Stomach smooth muscle (tissue), 2 donors: ENCODE measurements around the gene ABTB2.

Source experiments
- H3K27ac ChIP-seq: one replicate; pipeline ENCODE4 v1.7.0; 2013; ENCODE audit warnings: mild to moderate bottlenecking, low read length, inconsistent platforms
- H3K27me3 ChIP-seq, 2 donors: one replicate each; pipeline ENCODE4 v1.7.0; 2013; ENCODE audit warnings: low read length in 2 of 2; ENCODE audit not compliant: insufficient read depth in 2 of 2, control insufficient read depth in 1 of 2
- H3K36me3 ChIP-seq, 2 donors: one replicate each; pipeline ENCODE4 v1.7.0; 2013; ENCODE audit warnings: low read length in 2 of 2; ENCODE audit not compliant: control insufficient read depth in 2 of 2, insufficient read depth in 2 of 2
- H3K4me1 ChIP-seq: one replicate; pipeline ENCODE4 v1.7.0; 2013; ENCODE audit warnings: low read length; ENCODE audit not compliant: control insufficient read depth, insufficient read depth
- H3K4me3 ChIP-seq, 2 donors: one replicate each; pipeline ENCODE4 v1.7.0; 2013; ENCODE audit warnings: low read length in 2 of 2
- H3K9ac ChIP-seq, 2 donors: one replicate each; pipeline ENCODE4 v1.7.0; 2013; ENCODE audit warnings: low read length in 2 of 2, mild to moderate bottlenecking in 1 of 2
- H3K9me3 ChIP-seq, 2 donors: one replicate each; pipeline ENCODE4 v1.7.0; 2013; ENCODE audit warnings: low read length in 2 of 2; ENCODE audit not compliant: control insufficient read depth in 2 of 2
- donor health status: healthy.
- donor health status: Pancreatic carcinoma.

The ABTB2 gene

DNA sequence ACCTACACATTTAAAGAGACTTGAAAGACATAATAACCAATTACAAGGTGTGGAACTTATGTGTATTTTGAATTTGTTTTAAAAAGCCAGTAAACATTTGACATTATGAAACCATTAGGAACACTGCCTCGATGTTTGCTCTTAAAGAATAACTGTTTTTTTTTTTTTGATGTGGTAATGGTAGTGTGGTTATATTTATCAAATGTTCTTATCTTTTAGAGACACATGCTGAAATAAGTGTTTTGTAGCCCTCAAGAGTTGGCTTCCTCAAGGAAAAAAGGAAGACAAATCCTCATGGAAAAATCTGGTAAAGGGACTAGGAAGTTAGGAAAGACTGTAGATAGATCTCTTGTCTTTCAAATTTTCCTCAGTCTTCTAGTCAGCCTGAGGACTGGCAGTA lies 2.2 kb upstream of the ABTB2 start:
- Histone ChIP-seq H3K36me3 (no peaks in the 10 kb centered on the region), H3K9ac (no peak overlapping the region), H3K9me3 (no peaks in the 10 kb centered on the region), H3K4me3 (no peak overlapping the region), H3K27ac (no peak overlapping the region), H3K27me3 (no peaks in the 10 kb centered on the region), H3K4me1 (peaks cover 36% of the 10 kb centered on the region)

- Histone ChIP-seq H3K4me3 (peak overlapping the region; percentile 63 to 78), H3K9ac (peak overlapping the region in 1 of 2 donors; percentile 64), H3K36me3 (no peaks in the 10 kb centered on the region), H3K27me3 (no peaks in the 10 kb centered on the region), H3K27ac (no peak overlapping the region), H3K4me1 (peaks cover 39% of the 10 kb centered on the region), H3K9me3 (no peaks in the 10 kb centered on the region)
These were observed 1.7 kb upstream of the ABTB2 start for GRCh38 chr11:34359548-34359891.

- no peaks in the 10 kb centered on the region for H3K27me3 ChIP-seq
- peaks cover 41% of the 10 kb centered on the region for H3K4me1 ChIP-seq
- H3K27ac ChIP-seq, result peak overlapping the region; percentile 62
- peak overlapping the region; percentile 63 to 78 for H3K4me3 ChIP-seq
- H3K9ac ChIP-seq, result peak overlapping the region; percentile 36 to 64
- no peaks in the 10 kb centered on the region for H3K36me3 ChIP-seq
- no peaks in the 10 kb centered on the region for H3K9me3 ChIP-seq
These were observed 1.1 kb upstream of the ABTB2 start for GRCh38 chr11:34358728-34359547.

GRCh38 chr11:34358258-34358727 lies 483 bp upstream of the ABTB2 start:
- Histone ChIP-seq H3K27me3 (no peaks in the 10 kb centered on the region), H3K4me1 (peaks cover 42% of the 10 kb centered on the region), H3K27ac (peak overlapping the region; percentile 62), H3K4me3 (peak overlapping the region; percentile 63 to 78), H3K9ac (peak overlapping the region; percentile 21 to 64), H3K9me3 (no peaks in the 10 kb centered on the region), H3K36me3 (no peaks in the 10 kb centered on the region)

DNA sequence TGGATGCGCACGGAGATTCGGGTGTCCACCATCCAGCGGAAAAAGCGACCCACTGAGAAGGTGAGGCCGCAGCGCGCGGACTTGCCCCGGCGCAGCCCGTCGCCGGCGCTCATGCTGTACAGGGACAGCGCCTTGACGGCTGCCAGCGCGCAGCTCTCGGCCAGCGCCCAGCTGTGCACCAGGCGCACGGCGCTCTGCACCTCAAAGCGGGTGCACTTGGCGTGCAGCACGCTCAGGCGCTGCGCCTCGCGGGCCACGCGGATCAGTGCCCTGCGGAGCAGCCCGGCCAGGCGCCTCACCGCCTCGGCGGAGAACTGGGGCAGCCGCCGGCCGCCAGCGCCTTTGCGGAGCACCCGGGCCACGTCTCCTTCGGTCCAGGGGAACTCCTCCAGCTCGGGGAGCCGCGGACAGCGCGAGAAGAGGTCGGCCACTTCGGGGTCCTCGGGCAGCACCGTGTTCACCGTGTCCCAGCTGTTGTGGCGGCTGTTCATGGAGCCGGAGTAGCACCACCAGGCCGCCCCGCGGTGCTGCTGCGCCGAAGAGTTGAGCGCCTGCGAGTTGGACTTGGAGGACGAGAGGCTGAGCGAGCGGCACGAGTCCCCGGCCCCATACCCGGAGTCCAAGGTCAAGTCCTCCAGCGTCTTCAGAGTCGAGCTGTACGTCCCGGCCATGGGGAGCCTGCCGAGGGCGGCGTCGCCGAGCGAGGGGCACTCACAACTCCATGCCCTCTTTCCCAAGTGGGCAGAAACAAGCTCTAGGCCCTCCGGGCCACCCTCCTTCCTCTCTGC lies 703 bp downstream of the ABTB2 start:
- peak overlapping the region; percentile 76 for H3K27ac ChIP-seq
- H3K27me3 ChIP-seq, result no peaks in the 10 kb centered on the region
- no peaks in the 10 kb centered on the region for H3K36me3 ChIP-seq
- peaks cover 42% of the 10 kb centered on the region for H3K4me1 ChIP-seq
- H3K4me3 ChIP-seq, result peak overlapping the region; percentile 73 to 83
- H3K9ac ChIP-seq, result peak overlapping the region; percentile 62 to 66
- H3K9me3 ChIP-seq, result no peaks in the 10 kb centered on the region

GRCh38 chr11:34356576-34356912 lies 1.3 kb downstream of the ABTB2 start:
- Histone ChIP-seq H3K27ac (peak overlapping the region; percentile 76), H3K9me3 (no peaks in the 10 kb centered on the region), H3K36me3 (no peaks in the 10 kb centered on the region), H3K4me3 (peak overlapping the region; percentile 73 to 83), H3K4me1 (peaks cover 42% of the 10 kb centered on the region), H3K9ac (peak overlapping the region; percentile 42 to 62), H3K27me3 (no peaks in the 10 kb centered on the region)

GRCh38 chr11:34356130-34356529 lies 1.7 kb downstream of the ABTB2 start:
- Histone ChIP-seq H3K27ac (no peak overlapping the region), H3K36me3 (no peaks in the 10 kb centered on the region), H3K27me3 (no peaks in the 10 kb centered on the region), H3K9ac (peak overlapping the region; percentile 42 to 62), H3K4me1 (peaks cover 42% of the 10 kb centered on the region), H3K9me3 (no peaks in the 10 kb centered on the region), H3K4me3 (peak overlapping the region; percentile 73 to 83)

DNA sequence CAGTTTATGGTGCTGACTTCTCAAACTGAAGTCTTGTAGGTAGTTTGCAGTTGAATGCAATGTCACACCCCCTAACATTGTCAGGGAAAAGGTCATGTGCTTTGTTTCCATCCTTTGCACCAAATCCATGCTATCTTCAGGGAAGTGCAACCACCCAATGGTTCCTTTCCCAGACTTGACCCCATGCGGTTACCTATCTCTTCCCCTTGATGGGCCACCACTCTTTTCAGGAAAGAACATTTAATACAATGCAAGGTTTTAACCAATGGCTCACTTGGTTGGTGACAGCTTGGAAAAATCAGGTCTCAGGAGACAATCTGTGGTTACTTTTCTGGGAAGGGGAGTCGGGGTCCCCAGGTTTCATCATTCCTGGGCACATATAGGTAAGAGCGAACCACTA lies 2.1 kb downstream of the ABTB2 start:
- no peaks in the 10 kb centered on the region for H3K9me3 ChIP-seq
- peaks cover 42% of the 10 kb centered on the region for H3K4me1 ChIP-seq
- no peaks in the 10 kb centered on the region for H3K36me3 ChIP-seq
- H3K9ac ChIP-seq, result no peak overlapping the region
- no peaks in the 10 kb centered on the region for H3K27me3 ChIP-seq
- H3K4me3 ChIP-seq, result peak overlapping the region; percentile 73 to 83
- H3K27ac ChIP-seq, result no peak overlapping the region

GRCh38 chr11:34354782-34355181 lies 3.0 kb downstream of the ABTB2 start:
- no peak overlapping the region for H3K9ac ChIP-seq
- H3K27ac ChIP-seq, result no peak overlapping the region
- H3K9me3 ChIP-seq, result no peaks in the 10 kb centered on the region
- no peaks in the 10 kb centered on the region for H3K27me3 ChIP-seq
- no peak overlapping the region for H3K4me3 ChIP-seq
- no peaks in the 10 kb centered on the region for H3K36me3 ChIP-seq
- peaks cover 47% of the 10 kb centered on the region for H3K4me1 ChIP-seq

DNA sequence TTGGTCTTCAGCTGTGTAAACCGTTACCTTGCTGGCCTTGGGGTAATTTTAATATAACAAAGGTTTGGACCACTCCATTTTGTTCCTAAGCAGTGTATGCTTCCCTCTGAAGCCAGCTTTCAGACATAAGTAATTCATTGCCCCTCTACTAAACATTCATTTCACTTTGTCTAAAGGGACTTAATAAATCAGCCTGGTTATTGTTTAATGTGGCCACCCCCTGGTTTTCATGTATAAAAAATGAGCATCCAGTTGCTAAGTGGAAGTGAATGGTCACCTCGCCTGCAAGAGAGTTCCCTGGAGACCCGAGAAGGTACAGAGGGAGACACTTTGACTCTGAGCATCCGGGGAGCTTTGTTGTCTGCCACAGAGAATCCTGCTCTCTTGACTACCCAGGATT lies 3.9 kb downstream of the ABTB2 start:
- Histone ChIP-seq H3K27me3 (no peaks in the 10 kb centered on the region), H3K4me1 (peaks cover 52% of the 10 kb centered on the region), H3K9ac (no peak overlapping the region), H3K27ac (no peak overlapping the region), H3K4me3 (no peak overlapping the region), H3K36me3 (no peaks in the 10 kb centered on the region), H3K9me3 (no peaks in the 10 kb centered on the region)
